HL-60 (cell line): ENCODE measurements around the gene ART5.

Source experiments
- DNase-seq, 2 experiments: peaks; one replicate each; pipeline ENCODE4 v3.0.0-alpha.2; 2010 to 2020; ENCODE audit warnings: low read depth in 1 of 2, low spot score in 1 of 2
- H3K27ac ChIP-seq: fragments of 250-450 bp; sonication (Bioruptor Pico); replicated peaks from 2 replicates; pipeline ENCODE4 v1.5.1; 2020; ENCODE audit warnings: mild to moderate bottlenecking, moderate library complexity
- H3K27me3 ChIP-seq: fragments of 250-450 bp; sonication (Bioruptor Pico); 2 replicates; pipeline ENCODE4 v1.5.1; 2021; ENCODE audit warnings: mild to moderate bottlenecking, moderate library complexity; ENCODE audit not compliant: insufficient read depth, poor library complexity, severe bottlenecking
- H3K4me3 ChIP-seq: replicated peaks from 2 replicates; pipeline ENCODE4 v1.5.1; 2011; ENCODE audit warnings: mild to moderate bottlenecking, control low read depth, low read length; ENCODE audit not compliant: insufficient read depth
- GABPA ChIP-seq: IDR thresholded peaks from 2 replicates; pipeline ENCODE4 v1.6.1; 2012; ENCODE audit warnings: low read depth
- POLR2AphosphoS5 ChIP-seq: IDR thresholded peaks from 2 replicates; pipeline ENCODE4 v1.6.1; 2012; ENCODE audit warnings: low read depth
- REST ChIP-seq: IDR thresholded peaks from 2 replicates; pipeline ENCODE4 v1.6.1; 2012; ENCODE audit warnings: low read depth; ENCODE audit not compliant: insufficient replicate concordance
- SPI1 ChIP-seq: IDR thresholded peaks from 2 replicates; pipeline ENCODE4 v1.6.1; 2012; ENCODE audit warnings: low read depth, mild to moderate bottlenecking, borderline replicate concordance
- TF ChIP-seq, protein P1 (sequence below): IDR thresholded peaks from one replicate; pipeline ENCODE4 v1.5.1; 2011; ENCODE audit warnings: low read length, control low read depth, inconsistent platforms; ENCODE audit not compliant: insufficient read depth

Gene ART5

GRCh38 chr11:3683039-3683438 is 41.2 kb upstream of the ART5 start:
- Histone ChIP-seq H3K4me3 (no peak overlapping the region), H3K27ac (no peak overlapping the region), H3K27me3 (no peaks in the 10 kb centered on the region)
- no peak for DNase-seq
- TF ChIP-seq SPI1 (no peak), REST (no peak), GABPA (no peak), POLR2AphosphoS5 (no peak)
- TF ChIP-seq, protein P1, sequence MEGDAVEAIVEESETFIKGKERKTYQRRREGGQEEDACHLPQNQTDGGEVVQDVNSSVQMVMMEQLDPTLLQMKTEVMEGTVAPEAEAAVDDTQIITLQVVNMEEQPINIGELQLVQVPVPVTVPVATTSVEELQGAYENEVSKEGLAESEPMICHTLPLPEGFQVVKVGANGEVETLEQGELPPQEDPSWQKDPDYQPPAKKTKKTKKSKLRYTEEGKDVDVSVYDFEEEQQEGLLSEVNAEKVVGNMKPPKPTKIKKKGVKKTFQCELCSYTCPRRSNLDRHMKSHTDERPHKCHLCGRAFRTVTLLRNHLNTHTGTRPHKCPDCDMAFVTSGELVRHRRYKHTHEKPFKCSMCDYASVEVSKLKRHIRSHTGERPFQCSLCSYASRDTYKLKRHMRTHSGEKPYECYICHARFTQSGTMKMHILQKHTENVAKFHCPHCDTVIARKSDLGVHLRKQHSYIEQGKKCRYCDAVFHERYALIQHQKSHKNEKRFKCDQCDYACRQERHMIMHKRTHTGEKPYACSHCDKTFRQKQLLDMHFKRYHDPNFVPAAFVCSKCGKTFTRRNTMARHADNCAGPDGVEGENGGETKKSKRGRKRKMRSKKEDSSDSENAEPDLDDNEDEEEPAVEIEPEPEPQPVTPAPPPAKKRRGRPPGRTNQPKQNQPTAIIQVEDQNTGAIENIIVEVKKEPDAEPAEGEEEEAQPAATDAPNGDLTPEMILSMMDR = no peak

GRCh38 chr11:3679077-3679476 is 37.3 kb upstream of the ART5 start:
- no peak overlapping the region for H3K4me3 ChIP-seq
- H3K27ac ChIP-seq = no peak overlapping the region
- H3K27me3 ChIP-seq = no peaks in the 10 kb centered on the region
- DNase-seq = no peak
- TF ChIP-seq POLR2AphosphoS5 (no peak), GABPA (no peak), REST (no peak), SPI1 (no peak)
- TF ChIP-seq, protein P1 = no peak

GRCh38 chr11:3675971-3676370 is 34.2 kb upstream of the ART5 start:
- H3K4me3 ChIP-seq = no peak overlapping the region
- no peak overlapping the region for H3K27ac ChIP-seq
- H3K27me3 ChIP-seq = no peaks in the 10 kb centered on the region
- no peak for DNase-seq
- TF ChIP-seq, protein P1 = no peak
- TF ChIP-seq POLR2AphosphoS5 (no peak), SPI1 (no peak), GABPA (no peak), REST (no peak)
